GOT3 (cell line): ENCODE measurements around the gene COPS8.

ENCODE experiments used
- DNase-seq: peaks from one replicate; lab custom pipeline; 2025; ENCODE audit warnings: mixed read lengths; lab: John Stamatoyannopoulos, UW

The COPS8 gene

GRCh38 chr2:237101118-237101979 is 15.7 kb downstream of the COPS8 start:
- no peak for DNase-seq

GRCh38 chr2:237102428-237102827 is 16.7 kb downstream of the COPS8 start:
- DNase-seq = no peak

DNA sequence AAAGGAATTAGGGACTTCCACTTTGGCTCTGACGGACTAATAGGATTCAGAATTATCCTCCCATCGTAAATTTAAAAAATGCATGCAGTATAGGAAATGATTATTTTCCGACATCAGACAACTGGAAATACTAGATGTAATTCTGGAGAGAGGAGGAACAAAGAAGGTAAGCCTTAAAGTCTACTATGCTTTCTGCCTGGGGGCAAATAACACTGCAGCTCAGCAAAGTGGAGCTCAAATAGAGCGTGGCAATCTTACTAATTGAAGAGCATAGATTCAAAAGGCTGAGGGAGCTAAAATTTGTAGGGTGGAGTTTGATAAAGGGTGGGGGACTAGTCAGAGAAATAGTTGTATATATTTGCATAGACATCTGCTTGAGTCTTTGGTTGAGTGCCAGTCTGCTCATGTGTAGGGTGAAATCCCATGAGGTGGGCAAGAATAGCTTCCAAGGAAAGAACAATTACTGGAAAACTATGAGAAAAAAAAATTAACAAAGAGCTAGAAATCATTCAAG is 23.8 kb downstream of the COPS8 start:
- no peak for DNase-seq

DNA sequence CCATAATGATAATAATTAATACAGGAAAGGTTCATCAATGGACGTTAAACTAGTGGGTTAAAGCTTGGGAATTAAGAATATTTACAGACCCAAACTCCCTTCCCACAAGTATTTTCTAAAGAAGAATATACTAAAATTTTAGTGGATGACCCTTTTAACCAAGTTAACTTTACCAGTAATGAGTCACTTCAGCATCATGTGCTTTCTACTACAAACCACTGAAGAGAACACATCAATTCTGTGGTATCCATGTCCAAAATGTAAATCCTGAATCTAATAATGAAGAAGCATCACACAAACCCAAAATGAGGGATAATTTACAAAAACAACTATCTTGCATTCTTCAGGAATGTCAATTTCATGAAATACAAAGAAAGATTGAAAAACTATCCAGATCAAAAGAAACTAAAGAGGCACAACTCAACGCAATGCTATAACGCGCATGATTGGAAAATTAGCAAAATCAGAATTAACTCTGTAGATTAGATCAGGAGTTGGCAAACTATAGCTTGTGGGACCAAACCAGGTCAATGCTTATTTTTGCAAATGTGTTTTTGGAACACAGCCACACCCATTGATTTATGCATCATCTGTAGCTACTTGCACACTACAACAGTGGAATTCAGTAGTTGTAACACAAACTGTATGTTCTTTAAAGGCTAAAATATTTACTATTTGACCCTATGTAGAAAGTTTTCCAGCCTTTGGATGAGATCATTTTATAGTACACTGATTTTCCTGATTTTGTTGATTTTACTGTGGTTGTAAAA is 27.5 kb downstream of the COPS8 start:
- no peak for DNase-seq

- no peak for DNase-seq
Measured at GRCh38 chr2:237115870-237116269, 30.2 kb downstream of the COPS8 start.

DNA sequence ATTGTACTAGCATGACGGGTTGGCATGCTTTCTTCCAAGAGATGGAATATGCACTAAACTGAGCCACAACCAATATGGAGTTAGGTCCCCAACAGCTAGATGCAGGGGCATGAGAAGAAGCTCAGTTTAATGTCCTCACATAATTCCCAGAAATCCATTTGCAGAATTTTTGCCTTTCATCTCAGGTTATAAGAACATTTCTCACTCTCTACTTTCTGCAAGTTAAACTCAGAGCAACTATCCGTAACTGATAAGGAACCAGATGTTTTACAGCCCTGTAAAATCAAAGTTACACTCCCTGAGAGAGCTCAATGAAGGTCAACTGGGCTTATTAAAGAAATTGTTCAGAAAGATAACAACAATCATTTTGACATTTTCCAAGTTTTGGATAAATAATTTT is 30.7 kb downstream of the COPS8 start:
- no peak for DNase-seq

DNA sequence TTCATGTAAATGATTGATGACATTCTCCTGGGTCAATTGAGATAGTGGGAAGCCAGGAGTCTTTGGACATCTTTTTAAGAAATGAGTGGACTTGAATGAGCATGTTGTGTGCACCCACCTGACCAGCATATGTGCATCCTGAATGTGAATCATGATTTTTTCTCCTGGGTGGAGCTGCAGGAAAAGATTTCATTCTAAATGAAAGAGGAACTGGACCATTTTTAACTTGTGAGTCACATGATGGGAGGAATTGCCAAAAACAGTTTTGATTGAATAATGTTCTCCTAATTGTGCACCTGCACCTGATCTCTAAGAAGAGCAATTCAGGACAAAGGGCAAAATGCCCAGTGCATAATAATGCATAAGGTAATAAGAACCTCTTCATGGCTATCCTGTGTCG is 32.3 kb downstream of the COPS8 start:
- DNase-seq = no peak

DNA sequence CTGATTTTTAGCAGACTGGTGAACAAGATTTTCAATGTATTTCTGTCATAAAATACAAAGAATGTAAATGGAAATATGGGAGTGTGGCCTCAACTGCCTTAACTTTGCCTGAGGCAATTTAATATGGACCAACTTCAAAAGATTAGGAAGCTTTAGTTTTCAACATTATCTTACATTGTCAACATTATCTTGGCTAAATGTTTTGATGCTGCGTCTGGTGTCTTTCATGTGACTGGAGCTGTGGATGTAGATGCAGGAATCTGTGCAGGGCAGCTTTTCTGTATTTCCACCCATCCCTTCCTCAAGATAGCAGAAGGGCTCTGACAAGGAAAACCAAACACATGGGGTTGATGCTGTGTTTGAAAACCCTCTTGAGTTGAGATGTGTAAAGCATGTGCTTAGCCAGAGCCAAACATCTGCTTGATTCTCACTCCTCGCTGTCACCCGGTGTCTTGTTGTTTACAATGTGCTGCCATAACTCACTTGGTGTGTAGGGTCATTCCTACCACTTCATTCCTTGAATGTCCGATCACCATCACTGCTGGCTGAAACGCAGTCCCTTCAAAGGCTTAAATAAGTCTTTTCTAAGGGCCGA is 33.0 kb downstream of the COPS8 start:
- no peak for DNase-seq

DNA sequence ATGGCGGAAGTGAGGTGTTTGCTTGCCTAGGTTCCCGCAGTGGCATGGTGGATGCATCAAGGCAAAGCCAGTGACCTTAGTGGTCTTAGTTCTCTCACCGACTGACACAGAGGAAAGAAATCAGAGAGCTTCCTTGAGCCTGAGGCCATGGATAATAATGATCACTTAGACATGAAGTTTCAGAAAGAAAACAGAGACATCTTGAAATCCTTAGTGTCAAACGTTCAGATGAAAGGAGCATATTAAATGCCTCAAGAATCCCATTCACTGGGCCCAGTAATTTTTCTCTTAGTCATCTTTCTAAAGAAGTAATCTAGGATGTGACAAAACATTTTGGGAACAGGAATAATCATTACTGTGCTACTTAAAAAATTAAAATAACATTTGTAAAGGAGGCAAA is 35.2 kb downstream of the COPS8 start:
- DNase-seq = no peak

GRCh38 chr2:237121321-237121720 is 35.6 kb downstream of the COPS8 start:
- no peak for DNase-seq

GRCh38 chr2:237122214-237122666 is 36.6 kb downstream of the COPS8 start:
- DNase-seq = no peak

- no peak for DNase-seq
Measured at GRCh38 chr2:237124820-237125219, 39.1 kb downstream of the COPS8 start.

GRCh38 chr2:237125967-237126366 is 40.3 kb downstream of the COPS8 start:
- DNase-seq = no peak

DNA sequence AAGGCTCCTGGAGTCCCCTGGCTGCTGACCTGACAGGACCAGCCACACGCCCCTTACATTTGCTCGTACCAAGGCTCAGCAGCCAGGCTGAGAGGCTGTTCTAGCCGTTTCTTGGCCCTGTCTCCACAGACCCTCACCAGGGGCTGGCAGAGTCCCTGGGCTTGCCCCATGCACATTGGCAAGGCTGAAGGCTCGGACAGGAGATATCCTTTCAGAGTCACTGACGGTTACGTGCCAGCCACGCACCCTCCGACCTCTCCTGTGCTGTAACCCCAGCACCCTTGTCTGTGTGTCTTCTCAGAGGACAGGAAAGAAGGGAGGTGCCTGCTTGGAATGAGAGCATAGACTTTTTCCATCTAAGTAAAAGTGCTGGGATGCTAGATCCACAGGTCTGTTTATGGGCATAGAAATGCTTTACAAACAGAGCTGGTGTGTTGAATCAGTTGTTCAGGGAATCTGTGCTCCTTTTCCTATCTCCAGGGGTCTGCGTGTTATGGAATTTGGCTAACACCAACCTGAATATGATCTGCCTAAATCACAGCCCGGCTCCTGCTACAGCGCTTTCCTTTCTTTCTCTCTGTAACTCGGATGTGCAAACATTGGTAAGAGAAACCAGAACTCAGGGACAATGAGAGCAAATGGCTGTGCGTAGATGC is 41.0 kb downstream of the COPS8 start:
- no peak for DNase-seq

- DNase-seq = peak; percentile 82
Measured at GRCh38 chr2:237128026-237128703, 42.5 kb downstream of the COPS8 start.

GRCh38 chr2:237128845-237129592 is 43.3 kb downstream of the COPS8 start:
- no peak for DNase-seq

DNA sequence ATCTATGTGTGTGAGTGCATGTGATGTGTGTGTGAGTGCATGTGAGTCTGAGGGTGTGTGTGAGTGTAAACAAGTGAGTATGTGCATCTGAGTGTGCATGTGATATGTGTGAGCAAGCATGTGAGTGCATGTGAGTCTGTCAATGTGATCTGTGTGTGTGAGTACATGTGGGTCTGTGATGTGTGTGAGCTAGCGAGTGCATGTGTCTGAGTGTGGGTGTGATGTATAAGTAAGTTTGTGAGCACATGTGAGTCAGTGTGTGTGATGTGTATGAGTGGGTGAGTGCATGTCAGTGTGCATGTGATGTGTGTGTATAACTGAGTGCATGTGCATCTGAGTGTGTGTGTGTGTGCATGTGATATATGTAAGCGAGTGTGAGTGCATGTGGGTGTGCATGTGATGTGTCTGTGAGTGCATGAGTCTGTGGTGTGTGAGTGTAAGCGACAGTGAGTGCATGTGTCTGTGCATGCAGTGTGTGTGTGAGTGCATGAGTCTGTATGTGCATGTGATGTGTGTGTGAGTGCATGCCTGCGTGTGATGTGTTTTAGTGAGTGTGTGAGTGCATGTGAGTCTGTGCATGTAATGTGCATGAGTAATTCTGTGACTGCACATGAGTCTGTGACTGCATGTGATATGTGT is 44.1 kb downstream of the COPS8 start:
- no peak for DNase-seq

- DNase-seq = no peak
Measured at GRCh38 chr2:237130562-237131421, 45.1 kb downstream of the COPS8 start.
